PC-3 (cell line): ENCODE results near the gene CEP170B.

Source experiments
- CTCF ChIP-seq: fragments of 300-600 bp; sonication (generic); conservative IDR thresholded peaks from 2 replicates; pipeline ENCODE4 v1.5.1; 2017; ENCODE audit warnings: antibody characterized with exemption, low read depth, mild to moderate bottlenecking, low read length
- EZH2 ChIP-seq: fragments of 300-600 bp; sonication (generic); IDR thresholded peaks from one replicate; pipeline ENCODE4 v1.6.1; 2017; ENCODE audit warnings: antibody characterized with exemption, mild to moderate bottlenecking, low read length; ENCODE audit not compliant: unreplicated experiment
- EZH2phosphoT487 ChIP-seq: fragments of 300-600 bp; sonication (generic); IDR thresholded peaks from 2 replicates; pipeline ENCODE4 v1.6.1; 2018; ENCODE audit warnings: mild to moderate bottlenecking, antibody characterized with exemption, low read length, borderline replicate concordance

- no peak for TF ChIP-seq CTCF
- TF ChIP-seq EZH2 = no peak
- TF ChIP-seq EZH2phosphoT487 = no peak
These were observed 59.5 kb downstream of the CEP170B start, which contains the start of gene PLD4 for GRCh38 chr14:104924421-104925213.
